Calu3 (cell line): ENCODE results near the gene GPR39. TPM values are rescaled to one million over a fixed set of nuclear protein-coding genes. Genes with fewer than 3 reads are reported as not detected.
A peak's percentile ranks its signal among the peaks of the same experiment; 100 is the strongest.

Experiments used
- BruUV-seq: library from RNA; stranded (reverse); fragments of 400-500 nt; replicated peaks from 2 replicates; lab custom pipeline; 2021; lab: Mats Ljungman, UMichigan
- CTCF ChIA-PET: fragments of 300-600 bp; sonication (Branson Sonifier 250); formaldehyde crosslinking; loops from one replicate; lab custom pipeline; 2022; ENCODE audit warnings: antibody characterized with exemption; lab: Charles Lee
- DNase-seq: peaks from one replicate; pipeline ENCODE4 v3.0.0; 2022
- H3K27ac Mint-ChIP-seq: one replicate; pipeline ENCODE4 v1.8.0; 2022; ENCODE audit warnings: mixed read lengths; ENCODE audit not compliant: unreplicated experiment
- H3K27me3 Mint-ChIP-seq: one replicate; pipeline ENCODE4 v1.8.0; 2022; ENCODE audit warnings: mixed read lengths; ENCODE audit not compliant: unreplicated experiment
- H3K36me3 Mint-ChIP-seq: one replicate; pipeline ENCODE4 v1.8.0; 2022; ENCODE audit warnings: mild to moderate bottlenecking, moderate library complexity, mixed read lengths; ENCODE audit not compliant: insufficient read depth, unreplicated experiment
- H3K4me1 Mint-ChIP-seq: one replicate; pipeline ENCODE4 v1.8.0; 2022; ENCODE audit warnings: mild to moderate bottlenecking, low read depth, mixed read lengths; ENCODE audit not compliant: unreplicated experiment
- H3K4me3 Mint-ChIP-seq: one replicate; pipeline ENCODE4 v1.8.0; 2022; ENCODE audit warnings: mild to moderate bottlenecking, low read depth, moderate library complexity, mixed read lengths; ENCODE audit not compliant: unreplicated experiment
- H3K9me3 Mint-ChIP-seq: one replicate; pipeline ENCODE4 v1.8.0; 2022; ENCODE audit warnings: low read depth, mixed read lengths; ENCODE audit not compliant: unreplicated experiment
- CTCF ChIP-seq: fragments of 200-600 bp; IDR thresholded peaks from one replicate; pipeline ENCODE4 v1.8.0; 2022; ENCODE audit warnings: antibody characterized with exemption; ENCODE audit not compliant: unreplicated experiment
- intact Hi-C: fragments of 100-400 bp; cut with micrococcal nuclease; formaldehyde crosslinking; loops from one replicate; pipeline ENCODE4 v1.10.0; 2022; ENCODE audit not compliant: unreplicated experiment
- total RNA-seq: library from RNA; stranded (reverse); gene quantifications from 2 replicates; pipeline ENCODE4 v1.2.3, GENCODE V29; 2022

The GPR39 gene
- total RNA-seq, 1 experiment from 2014 or later, result 24.9 TPM

GRCh38 chr2:132668189-132668823, 251.7 kb downstream of the GPR39 start:
- CTCF ChIA-PET, result interaction anchor here (1.1 to 1.2 kb wide), 3 partner anchors 479 to 503 kb away, joined by 3 to 5 read pairs (median 4); no protein-coding TSS in a partner anchor
- H3K4me3 Mint-ChIP-seq, result peak overlapping the region; percentile 85
- peak; percentile 51 for TF ChIP-seq CTCF

GRCh38 chr2:132668987-132669907, 252.6 kb downstream of the GPR39 start:
- Mint-ChIP-seq H3K27me3 (no peaks in the 10 kb centered on the region), H3K4me1 (peaks cover 8% of the 10 kb centered on the region), H3K36me3 (peaks cover 38% of the 10 kb centered on the region), H3K27ac (no peak overlapping the region), H3K9me3 (no peaks in the 10 kb centered on the region), H3K4me3 (peak overlapping the region; percentile 85)
- intact Hi-C loops, result loop anchor here (5.0 kb wide), 2 partner anchors 122 to 402 kb away; no protein-coding TSS in a partner anchor
- peak; percentile 67 for DNase-seq
- TF ChIP-seq CTCF, result peak; percentile 13
- CTCF ChIA-PET, result interaction anchor here (0.7 to 1.2 kb wide), 5 partner anchors 36 to 502 kb away, joined by 3 to 13 read pairs (median 4); no protein-coding TSS in a partner anchor
- BruUV-seq, result no TSS peak

More at GRCh38 chr2:132668189-132668823, 251.7 kb downstream of the GPR39 start:
- Mint-ChIP-seq H3K27ac (peak overlapping the region; percentile 10), H3K4me1 (peaks cover 7% of the 10 kb centered on the region), H3K36me3 (peaks cover 38% of the 10 kb centered on the region), H3K27me3 (no peaks in the 10 kb centered on the region), H3K9me3 (no peaks in the 10 kb centered on the region)
- intact Hi-C loops, result loop anchor here (5.0 kb wide), 2 partner anchors 121 to 401 kb away; no protein-coding TSS in a partner anchor
- BruUV-seq, result no TSS peak
- DNase-seq, result peak; percentile 74

GRCh38 chr2:132669908-132670495, 253.4 kb downstream of the GPR39 start, which contains the start of gene LYPD1:
TSS of gene LYPD1 (minus strand) at chr2:132670205. CDS start at chr2:132669932, 273 bp downstream.
- no TSS peak for BruUV-seq
- DNase-seq, result peak; percentile 58
- CTCF ChIA-PET, result interaction anchor here (0.7 to 1.6 kb wide), 4 partner anchors 37 to 502 kb away, joined by 3 to 13 read pairs (median 4); no protein-coding TSS in a partner anchor
- TF ChIP-seq CTCF, result no peak
- Mint-ChIP-seq H3K36me3 (peaks cover 38% of the 10 kb centered on the region), H3K27me3 (no peaks in the 10 kb centered on the region), H3K27ac (peak within 1 kb of the TSS; percentile 57), H3K4me1 (peaks cover 8% of the 10 kb centered on the region), H3K4me3 (peak within 1 kb of the TSS; percentile 85), H3K9me3 (no peaks in the 10 kb centered on the region)
- intact Hi-C loops, result loop anchor here (2.0 to 10.0 kb wide), 12 partner anchors 123 to 1175 kb away; partner anchors contain the start of genes GPR39 and NCKAP5
